Nephron (organoid): ENCODE results near the gene TSEN2.
A peak's percentile ranks its signal among the peaks of the same experiment; 100 is the strongest.

Source experiments
- H3K27ac Mint-ChIP-seq, 3 experiments: 2 replicates each; pipeline ENCODE4 v1.8.0; 2020; ENCODE audit warnings: mixed read lengths in 3 of 3, mild to moderate bottlenecking in 2 of 3, moderate library complexity in 1 of 3
- H3K27me3 Mint-ChIP-seq: 2 replicates; pipeline ENCODE4 v1.8.0; 2021; ENCODE audit warnings: low read depth, mild to moderate bottlenecking, moderate library complexity, mixed read lengths
- H3K36me3 Mint-ChIP-seq: 2 replicates; pipeline ENCODE4 v1.8.0; 2020; ENCODE audit warnings: low read depth, mixed read lengths
- H3K4me1 Mint-ChIP-seq: 2 replicates; pipeline ENCODE4 v1.8.0; 2020; ENCODE audit warnings: mixed read lengths
- H3K4me3 Mint-ChIP-seq, 3 experiments: 2 replicates each; pipeline ENCODE4 v1.8.0; 2020; ENCODE audit warnings: mild to moderate bottlenecking in 3 of 3, mixed read lengths in 3 of 3, moderate library complexity in 2 of 3
- H3K9me3 Mint-ChIP-seq: 2 replicates; pipeline ENCODE4 v1.8.0; 2020; ENCODE audit warnings: mixed read lengths
- TF ChIP-seq, protein P1 (sequence below), 3 experiments: fragments of 200-600 bp; sonication (generic); IDR thresholded peaks; one replicate each; pipeline ENCODE4 v1.5.0; 2021; ENCODE audit warnings: antibody characterized with exemption in 3 of 3; ENCODE audit not compliant: unreplicated experiment in 3 of 3

TSEN2 gene

DNA sequence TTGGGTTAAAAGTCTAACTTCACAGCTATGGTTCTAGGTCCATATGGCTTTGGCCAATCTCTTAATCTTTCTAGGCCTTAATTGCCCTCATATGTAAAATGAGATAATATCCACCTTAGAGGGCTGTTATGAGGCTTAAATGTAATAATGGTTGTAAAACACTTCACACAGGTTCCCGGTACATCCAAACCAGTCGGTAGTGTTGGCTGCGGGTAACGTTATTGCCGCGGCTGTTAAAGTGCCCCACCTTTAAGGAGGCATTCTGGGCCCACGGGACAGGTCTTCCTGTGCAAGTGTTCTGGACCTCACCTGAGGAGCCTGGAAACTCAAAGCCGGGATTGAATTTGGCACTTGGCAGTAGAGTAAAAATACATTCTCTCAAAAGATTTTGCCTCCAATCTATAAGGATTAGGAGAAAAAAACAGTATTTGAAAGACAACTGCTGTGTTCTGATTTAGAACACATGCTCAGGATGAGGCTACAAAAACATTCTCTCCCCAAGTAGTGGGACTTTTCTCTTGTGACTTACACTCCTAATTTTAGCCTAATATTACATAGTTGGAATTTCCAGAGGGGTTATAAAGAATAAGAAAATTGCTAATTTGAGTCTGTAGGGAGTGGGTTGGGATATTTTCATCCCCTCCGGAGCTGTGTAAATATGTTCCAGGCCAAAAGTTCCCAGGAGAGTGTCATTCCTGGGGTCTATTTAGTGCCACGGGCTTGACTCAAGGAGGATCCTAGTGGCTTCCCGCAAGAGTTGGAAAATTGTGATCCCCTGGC is 44.9 kb upstream of the TSEN2 start:
- H3K4me1 Mint-ChIP-seq, result peaks cover 83% of the 10 kb centered on the region
- H3K9me3 Mint-ChIP-seq, result no peaks in the 10 kb centered on the region
- peak overlapping the region; percentile 48 to 79 (median 78) for H3K27ac Mint-ChIP-seq
- no peak overlapping the region for H3K4me3 Mint-ChIP-seq
- H3K27me3 Mint-ChIP-seq, result peaks cover 24% of the 10 kb centered on the region
- no peaks in the 10 kb centered on the region for H3K36me3 Mint-ChIP-seq
- TF ChIP-seq, protein P1, sequence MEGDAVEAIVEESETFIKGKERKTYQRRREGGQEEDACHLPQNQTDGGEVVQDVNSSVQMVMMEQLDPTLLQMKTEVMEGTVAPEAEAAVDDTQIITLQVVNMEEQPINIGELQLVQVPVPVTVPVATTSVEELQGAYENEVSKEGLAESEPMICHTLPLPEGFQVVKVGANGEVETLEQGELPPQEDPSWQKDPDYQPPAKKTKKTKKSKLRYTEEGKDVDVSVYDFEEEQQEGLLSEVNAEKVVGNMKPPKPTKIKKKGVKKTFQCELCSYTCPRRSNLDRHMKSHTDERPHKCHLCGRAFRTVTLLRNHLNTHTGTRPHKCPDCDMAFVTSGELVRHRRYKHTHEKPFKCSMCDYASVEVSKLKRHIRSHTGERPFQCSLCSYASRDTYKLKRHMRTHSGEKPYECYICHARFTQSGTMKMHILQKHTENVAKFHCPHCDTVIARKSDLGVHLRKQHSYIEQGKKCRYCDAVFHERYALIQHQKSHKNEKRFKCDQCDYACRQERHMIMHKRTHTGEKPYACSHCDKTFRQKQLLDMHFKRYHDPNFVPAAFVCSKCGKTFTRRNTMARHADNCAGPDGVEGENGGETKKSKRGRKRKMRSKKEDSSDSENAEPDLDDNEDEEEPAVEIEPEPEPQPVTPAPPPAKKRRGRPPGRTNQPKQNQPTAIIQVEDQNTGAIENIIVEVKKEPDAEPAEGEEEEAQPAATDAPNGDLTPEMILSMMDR (IDR thresholded peaks at IDR 0.05; ENCODE audit: unreplicated experiment in 3 of 3), result no peak

DNA sequence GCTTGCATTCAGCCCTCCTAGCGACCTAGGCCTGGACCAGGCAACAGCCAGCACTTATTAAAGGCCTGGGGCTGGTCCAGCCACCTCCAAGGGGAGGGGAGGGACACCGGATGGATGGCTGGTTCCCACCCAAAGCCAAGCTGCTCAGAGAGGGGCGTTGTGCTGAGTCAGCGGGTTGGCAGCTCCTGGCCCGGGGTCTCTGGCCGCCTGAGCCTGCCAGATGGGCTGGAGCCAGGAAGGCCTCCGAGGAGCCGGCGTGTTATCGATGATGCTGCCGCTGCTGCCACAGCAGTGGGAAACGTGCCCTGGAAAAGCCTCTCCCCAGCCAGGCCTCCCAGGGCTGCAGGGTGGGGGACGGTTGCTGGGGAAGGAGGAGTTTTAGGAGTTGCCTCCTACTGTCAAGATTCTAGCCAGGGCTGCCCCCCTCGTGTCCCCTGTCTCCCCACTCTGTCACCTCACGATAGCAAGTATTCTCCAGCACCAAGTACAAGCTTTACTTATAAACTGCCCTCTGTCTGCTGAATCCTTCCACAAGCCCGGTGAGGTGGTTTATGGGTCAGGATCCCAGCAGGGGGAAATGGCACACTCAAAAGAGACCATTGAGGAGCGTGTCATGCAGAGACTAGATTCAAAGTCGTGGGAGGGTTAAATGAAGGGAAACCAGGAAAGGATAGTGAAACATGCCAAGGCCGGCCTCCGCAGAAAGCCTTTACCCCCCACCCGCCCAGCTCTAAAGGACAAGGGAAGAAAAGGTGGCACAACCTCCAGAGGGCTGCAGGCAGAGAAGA is 43.2 kb upstream of the TSEN2 start:
- TF ChIP-seq, protein P1 (IDR thresholded peaks at IDR 0.05; ENCODE audit: unreplicated experiment in 3 of 3), result no peak

DNA sequence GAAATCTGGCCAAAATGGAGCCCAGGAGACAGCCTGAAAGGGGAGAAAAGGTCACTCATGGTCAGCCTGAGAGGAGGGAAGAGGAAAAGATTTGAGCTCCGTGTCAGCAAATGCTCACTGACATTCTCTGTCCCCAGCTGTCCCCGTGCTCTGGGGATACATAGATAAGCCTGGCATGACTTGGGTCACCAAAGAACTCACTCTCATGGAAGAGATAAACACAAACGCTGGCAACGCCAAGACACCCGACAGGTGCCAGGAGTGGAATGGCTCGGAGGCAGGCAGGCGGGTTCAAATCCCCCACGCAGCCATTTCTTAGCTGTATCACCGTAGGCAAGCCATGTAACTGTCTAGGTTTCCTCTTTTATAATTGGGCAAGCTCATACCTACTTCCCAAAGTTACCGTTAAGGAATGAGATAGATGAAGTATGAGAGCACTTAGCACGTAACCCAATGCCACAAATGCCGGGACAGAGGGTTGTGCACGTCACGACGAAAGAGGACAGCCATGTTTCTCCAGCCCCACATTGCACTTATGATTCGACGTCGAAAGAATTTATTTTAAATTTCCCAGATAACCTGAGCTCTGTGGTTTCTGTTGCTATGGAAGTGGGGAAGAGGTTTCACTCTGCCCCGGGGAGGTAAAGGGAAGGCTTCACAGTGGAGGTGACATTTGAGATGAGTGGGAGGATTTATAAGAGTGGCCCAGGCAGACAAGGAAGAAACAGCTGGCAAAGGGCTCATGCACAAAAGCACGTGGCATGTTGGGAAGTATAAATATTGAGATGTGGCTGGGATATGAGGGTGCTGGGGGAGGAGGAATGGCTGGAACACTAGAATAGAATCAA is 41.4 kb upstream of the TSEN2 start:
- Mint-ChIP-seq H3K9me3 (no peaks in the 10 kb centered on the region), H3K27me3 (peaks cover 23% of the 10 kb centered on the region), H3K4me3 (peak overlapping the region in 2 of 3 experiments; percentile 10 to 44), H3K36me3 (no peaks in the 10 kb centered on the region), H3K4me1 (peaks cover 74% of the 10 kb centered on the region), H3K27ac (peak overlapping the region; percentile 41 to 76 (median 57))
- TF ChIP-seq, protein P1 (IDR thresholded peaks at IDR 0.05; ENCODE audit: unreplicated experiment in 3 of 3), result no peak

More for the DNA sequence above, 43.2 kb upstream of the TSEN2 start:
- H3K27ac Mint-ChIP-seq, result peak overlapping the region; percentile 71 to 86 (median 82)
- peaks cover 88% of the 10 kb centered on the region for H3K4me1 Mint-ChIP-seq
- H3K36me3 Mint-ChIP-seq, result no peaks in the 10 kb centered on the region
- peaks cover 31% of the 10 kb centered on the region for H3K27me3 Mint-ChIP-seq
- no peaks in the 10 kb centered on the region for H3K9me3 Mint-ChIP-seq
- H3K4me3 Mint-ChIP-seq, result peak overlapping the region in 1 of 3 experiments; percentile 23

DNA sequence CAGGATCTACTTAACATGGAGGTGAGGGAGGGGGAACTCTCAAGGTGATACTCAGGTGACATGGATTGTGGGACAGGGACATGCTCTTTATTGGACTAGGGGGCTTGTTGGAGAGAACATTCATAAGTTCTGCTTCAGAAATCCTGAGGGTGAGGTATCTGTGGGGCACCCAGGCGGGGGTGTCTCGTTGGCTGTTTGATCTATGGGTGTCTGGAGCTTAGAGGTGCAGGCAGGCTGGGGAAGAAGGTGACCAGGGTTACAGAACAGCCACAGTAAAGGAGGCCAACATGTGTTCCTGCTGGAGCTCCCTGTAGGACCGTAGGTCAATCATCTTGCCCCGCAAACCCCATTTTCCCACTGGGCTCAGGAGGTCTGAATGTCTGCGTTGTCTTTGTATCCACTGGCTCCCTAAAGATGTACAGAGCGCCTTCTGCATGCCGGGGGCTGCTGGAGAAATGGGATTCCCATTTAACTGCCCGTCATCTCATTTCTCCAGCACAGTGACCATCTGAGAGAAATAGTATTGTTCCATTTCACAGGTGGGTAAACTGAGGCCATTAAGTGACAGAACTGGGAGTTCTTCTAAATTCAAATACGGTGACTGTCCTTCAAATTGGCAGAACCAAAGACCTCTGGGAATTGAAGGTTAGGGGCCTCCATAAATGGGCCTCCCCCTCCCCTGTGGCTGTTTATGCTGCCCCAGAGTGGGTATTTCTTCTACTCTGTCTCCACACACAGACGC is 40.3 kb upstream of the TSEN2 start:
- H3K27ac Mint-ChIP-seq, result peak overlapping the region; percentile 41 to 76 (median 57)
- H3K4me1 Mint-ChIP-seq, result peaks cover 69% of the 10 kb centered on the region
- TF ChIP-seq, protein P1 (IDR thresholded peaks at IDR 0.05; ENCODE audit: unreplicated experiment in 3 of 3), result no peak
- H3K4me3 Mint-ChIP-seq, result peak overlapping the region in 2 of 3 experiments; percentile 31 to 44
- H3K9me3 Mint-ChIP-seq, result no peaks in the 10 kb centered on the region
- H3K36me3 Mint-ChIP-seq, result no peaks in the 10 kb centered on the region
- peaks cover 26% of the 10 kb centered on the region for H3K27me3 Mint-ChIP-seq
